Measurements from ENCODE around the gene ASB3. TPM values are rescaled to one million over a fixed set of nuclear protein-coding genes. Genes with fewer than 3 reads are reported as not detected.

The ASB3 gene
- total RNA-seq, 2 experiments from 2014 or later = 19.1 to 19.5 TPM

GRCh38 chr2:53630026-53630606, 156.6 kb downstream of the ASB3 start:
- ChIA-PET CTCF (interaction anchor here (1.1 kb wide), 1 partner anchor 14 kb away, joined by 3 read pairs; no protein-coding TSS in a partner anchor), POLR2A (no interaction called here)

GRCh38 chr2:53629501-53629900, 157.3 kb downstream of the ASB3 start:
- ChIA-PET POLR2A (no interaction called here), CTCF (no interaction called here)

DNA sequence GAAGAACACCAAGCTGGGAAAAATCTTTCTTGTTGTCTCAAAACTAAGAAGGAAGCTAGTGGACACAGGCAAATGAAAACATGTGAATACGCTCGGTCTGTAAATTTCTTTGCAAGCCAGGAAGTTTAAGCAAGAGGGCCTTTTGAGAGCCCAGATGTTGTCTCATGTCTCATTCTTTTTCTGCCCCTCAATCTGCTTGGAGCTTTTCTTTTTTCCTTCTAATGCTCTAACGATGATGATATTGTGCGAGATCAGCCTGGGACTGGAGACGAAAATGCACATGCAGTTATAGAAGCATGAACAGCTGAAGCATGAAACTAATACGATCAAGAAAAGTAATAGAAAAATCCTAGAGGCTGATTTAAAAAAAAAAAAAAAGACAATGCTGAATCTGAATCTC, 157.8 kb downstream of the ASB3 start:
- CTCF ChIA-PET = no interaction called here
- POLR2A ChIA-PET = no interaction called here

- CTCF ChIA-PET = no interaction called here
- POLR2A ChIA-PET = no interaction called here
These were observed 164.6 kb downstream of the ASB3 start for GRCh38 chr2:53622141-53622540.

GRCh38 chr2:53620981-53621380, 165.8 kb downstream of the ASB3 start:
- CTCF ChIA-PET = no interaction called here
- POLR2A ChIA-PET = no interaction called here

Other genes starting within 250 kb of the ASB3 start
- gene CHAC2, start 19.1 kb downstream of the ASB3 start, total RNA-seq = 10 to 100 TPM; 24.9 to 25.7 TPM
- gene ERLEC1, start 91 bp upstream of the ASB3 start, total RNA-seq = 10 to 100 TPM; 25.2 to 26.0 TPM
- gene GPR75, start 73.0 kb upstream of the ASB3 start, total RNA-seq = 1 to 10 TPM; 2.0 to 2.2 TPM
- 10 to 100 TPM; 47.9 to 52.3 TPM for gene PSME4, start 184.0 kb upstream of the ASB3 start, total RNA-seq

Data from activated CD8-positive, alpha-beta memory T cell treated with anti-CD3 and anti-CD28 coated beads for 36 hours (primary cell).